Prostate gland (tissue), 2 donors: Measurements from ENCODE around the gene RYR2. TPM values are rescaled to one million over a fixed set of nuclear protein-coding genes. Genes with fewer than 3 reads are reported as not detected.

Experiments
- DNase-seq: peaks from one replicate; pipeline ENCODE4 v3.0.0-alpha.2; 2019; ENCODE audit warnings: low spot score
- H3K27ac ChIP-seq, 2 donors: fragments of 200-600 bp; sonication (generic); 2 replicates each; pipeline ENCODE4 v1.5.1; 2017 to 2019
- H3K27me3 ChIP-seq: fragments of 200-600 bp; sonication (generic); replicated peaks from 2 replicates; pipeline ENCODE4 v1.5.1; 2019; ENCODE audit not compliant: insufficient read depth
- H3K36me3 ChIP-seq, 2 donors: fragments of 200-600 bp; sonication (generic); 1 replicate in 1 of 2; 2 replicates in 1 of 2; pipeline versions ENCODE4 v1.5.1 to v1.8.1; 2017 to 2019
- H3K4me1 ChIP-seq: fragments of 200-600 bp; sonication (generic); replicated peaks from 2 replicates; pipeline ENCODE4 v1.5.1; 2019
- H3K4me3 ChIP-seq, 2 donors: fragments of 200-600 bp; sonication (generic); 2 replicates each; pipeline ENCODE4 v1.5.1; 2017 to 2019
- H3K9me3 ChIP-seq: fragments of 200-600 bp; sonication (generic); 2 replicates; pipeline ENCODE4 v1.5.1; 2017
- CTCF ChIP-seq, 4 experiments: fragments of 200-600 bp in 2 of 4; fragments of 450-650 bp in 2 of 4; sonication (generic) in 2 of 4; IDR thresholded peaks; 1 replicate in 3 of 4; 2 replicates in 1 of 4; pipeline ENCODE4 v1.5.1; 2016 to 2019; ENCODE audit warnings: antibody characterized with exemption in 4 of 4, mild to moderate bottlenecking in 2 of 4, moderate library complexity in 2 of 4
- POLR2A ChIP-seq: fragments of 450-650 bp; IDR thresholded peaks from one replicate; pipeline ENCODE4 v1.6.1; 2016; ENCODE audit warnings: antibody characterized with exemption, mild to moderate bottlenecking
- POLR2AphosphoS5 ChIP-seq: sonication (generic); formaldehyde crosslinking; IDR thresholded peaks from one replicate; pipeline ENCODE4 v1.6.1; 2017; ENCODE audit warnings: antibody characterized with exemption
- WGBS: methylation state at CpG from one replicate; pipeline ENCODE4 v1.1.5; 2018; 5-methylcytosine and 5-hydroxymethylcytosine counted together
- intact Hi-C: fragments of 100-400 bp; cut with DNase I; formaldehyde crosslinking; loops from one replicate; pipeline ENCODE4 v1.14.2; 2022
- total RNA-seq, 2 donors: library from RNA; depleted of rRNA; stranded (reverse); fragments of >200 nt; gene quantifications; one replicate each; pipeline ENCODE4 v1.1.0, GENCODE V29; 2016

Gene RYR2
- total RNA-seq, 2 donors from 2014 or later: 2.9 to 6.7 TPM

DNA sequence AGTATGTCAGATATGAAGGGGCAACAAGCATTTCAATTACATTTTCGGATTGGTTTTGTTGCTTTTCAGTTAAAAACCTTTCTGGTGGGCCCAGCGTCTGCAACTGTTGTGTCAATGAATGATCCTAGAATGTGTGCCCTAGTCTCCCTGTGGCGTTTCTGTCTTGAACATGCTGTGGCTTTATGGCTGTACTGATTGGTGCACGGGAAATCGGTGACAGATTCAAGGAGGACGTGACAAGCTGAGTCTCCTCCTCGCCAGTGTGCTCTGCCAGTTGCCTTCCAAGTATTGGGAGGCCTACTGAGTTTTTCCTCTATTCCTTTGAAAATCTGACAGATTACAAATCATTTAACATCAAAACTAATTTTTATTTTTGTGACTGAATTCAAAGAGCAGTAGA is 721.2 kb downstream of the RYR2 start:
- H3K4me1 ChIP-seq: no peaks in the 10 kb centered on the region
- intact Hi-C loops: no loop called here
- 74% methylated on average over 7 of the region's 7 CpGs for WGBS

GRCh38 chr1:237763751-237764150 is 721.8 kb downstream of the RYR2 start:
- DNase-seq: no peak
- TF ChIP-seq CTCF (IDR thresholded peaks at IDR 0.05) (no peak), POLR2AphosphoS5 (no peak), POLR2A (no peak)
- Histone ChIP-seq H3K4me3 (no peak overlapping the region), H3K36me3 (no peaks in the 10 kb centered on the region), H3K4me1 (no peaks in the 10 kb centered on the region), H3K27me3 (no peaks in the 10 kb centered on the region), H3K27ac (no peak overlapping the region), H3K9me3 (no peaks in the 10 kb centered on the region)
- 56% methylated on average over 2 of the region's 2 CpGs for WGBS
- intact Hi-C loops: no loop called here

More for the DNA sequence above, 721.2 kb downstream of the RYR2 start:
- no peaks in the 10 kb centered on the region for H3K9me3 ChIP-seq
- no peak overlapping the region for H3K27ac ChIP-seq
- H3K36me3 ChIP-seq: no peaks in the 10 kb centered on the region
- no peak overlapping the region for H3K4me3 ChIP-seq
- no peak for TF ChIP-seq CTCF (IDR thresholded peaks at IDR 0.05)
- TF ChIP-seq POLR2AphosphoS5: no peak
- TF ChIP-seq POLR2A: no peak
- no peaks in the 10 kb centered on the region for H3K27me3 ChIP-seq
- no peak for DNase-seq

DNA sequence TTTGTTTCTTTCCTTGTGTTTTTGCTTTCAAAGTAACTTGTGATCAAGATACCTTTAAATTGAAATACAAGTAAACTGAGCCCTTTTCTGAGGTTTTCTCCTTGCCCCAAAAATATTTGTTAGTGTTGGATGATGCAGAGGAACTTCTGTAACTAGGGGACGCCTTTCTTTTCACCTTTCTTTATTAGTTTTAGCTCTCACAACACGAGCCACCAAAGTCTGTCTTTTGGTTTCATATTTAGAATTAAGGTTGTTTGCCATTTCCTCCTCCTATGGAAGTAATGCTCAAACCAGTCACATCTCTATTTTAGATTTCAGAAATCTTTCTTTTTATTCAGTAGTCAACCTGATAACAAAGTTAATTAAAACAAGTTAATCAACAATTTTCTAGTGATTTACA is 727.9 kb downstream of the RYR2 start:
- intact Hi-C loops: no loop called here
- no peaks in the 10 kb centered on the region for H3K36me3 ChIP-seq
- H3K9me3 ChIP-seq: no peaks in the 10 kb centered on the region
- no peaks in the 10 kb centered on the region for H3K4me1 ChIP-seq
- H3K4me3 ChIP-seq: no peak overlapping the region
- no peak overlapping the region for H3K27ac ChIP-seq
- H3K27me3 ChIP-seq: no peaks in the 10 kb centered on the region
- 60% methylated on average over 2 of the region's 2 CpGs for WGBS
- no peak for DNase-seq
- no peak for TF ChIP-seq POLR2A
- TF ChIP-seq POLR2AphosphoS5: no peak
- TF ChIP-seq CTCF (IDR thresholded peaks at IDR 0.05): no peak

DNA sequence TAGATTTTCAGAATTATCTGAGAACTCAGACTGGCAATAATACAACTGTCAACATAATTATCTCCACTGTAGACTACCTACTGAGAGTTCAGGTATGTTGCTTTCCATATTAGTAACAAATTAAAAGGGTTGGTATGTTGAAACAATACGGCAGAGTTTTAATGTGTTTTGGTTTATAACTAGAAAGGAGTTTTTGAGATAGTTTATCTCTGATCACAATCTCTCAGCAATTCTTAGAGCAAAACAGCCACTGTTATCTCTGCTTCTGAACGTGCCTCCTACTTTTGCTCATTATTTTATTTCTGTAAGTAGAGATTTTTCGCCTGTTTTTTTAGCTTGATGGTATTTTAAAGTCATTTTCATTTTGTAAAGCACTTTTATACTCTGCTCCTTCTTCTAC is 730.0 kb downstream of the RYR2 start:
- H3K36me3 ChIP-seq: no peaks in the 10 kb centered on the region
- DNase-seq: no peak
- no peak for TF ChIP-seq POLR2AphosphoS5
- no peak for TF ChIP-seq POLR2A
- TF ChIP-seq CTCF (IDR thresholded peaks at IDR 0.05): no peak
- H3K4me3 ChIP-seq: no peak overlapping the region
- 41% methylated on average over 3 of the region's 3 CpGs for WGBS
- intact Hi-C loops: no loop called here
- H3K9me3 ChIP-seq: no peaks in the 10 kb centered on the region
- no peaks in the 10 kb centered on the region for H3K4me1 ChIP-seq
- no peak overlapping the region for H3K27ac ChIP-seq
- no peaks in the 10 kb centered on the region for H3K27me3 ChIP-seq

GRCh38 chr1:237774246-237774645 is 732.3 kb downstream of the RYR2 start:
- TF ChIP-seq CTCF (IDR thresholded peaks at IDR 0.05) (no peak), POLR2AphosphoS5 (no peak), POLR2A (no peak)
- 67% methylated on average over 4 of the region's 4 CpGs for WGBS
- H3K4me3 ChIP-seq: no peak overlapping the region
- no peak for DNase-seq
- H3K36me3 ChIP-seq: no peaks in the 10 kb centered on the region
- no peaks in the 10 kb centered on the region for H3K4me1 ChIP-seq
- H3K27me3 ChIP-seq: no peaks in the 10 kb centered on the region
- intact Hi-C loops: no loop called here
- H3K9me3 ChIP-seq: no peaks in the 10 kb centered on the region
- H3K27ac ChIP-seq: no peak overlapping the region
